Prostate gland (tissue), 2 donors: Measurements from ENCODE around the gene OLA1.

Source experiments
- CTCF ChIP-seq, 4 experiments: fragments of 200-600 bp in 2 of 4; fragments of 450-650 bp in 2 of 4; sonication (generic) in 2 of 4; IDR thresholded peaks; 1 replicate in 3 of 4; 2 replicates in 1 of 4; pipeline ENCODE4 v1.5.1; 2016 to 2019; ENCODE audit warnings: antibody characterized with exemption in 4 of 4, mild to moderate bottlenecking in 2 of 4, moderate library complexity in 2 of 4
- POLR2AphosphoS5 ChIP-seq: sonication (generic); formaldehyde crosslinking; IDR thresholded peaks from one replicate; pipeline ENCODE4 v1.6.1; 2017; ENCODE audit warnings: antibody characterized with exemption

- TF ChIP-seq POLR2AphosphoS5 (no peak), CTCF (IDR thresholded peaks at IDR 0.05) (no peak)
Measured at GRCh38 chr2:174254267-174254666, 5.9 kb upstream of the OLA1 start.
